WTC11 (cell line): ENCODE measurements around the gene NSMF. TPM values are rescaled to one million over a fixed set of nuclear protein-coding genes. Genes with fewer than 3 reads are reported as not detected.

ENCODE experiments used
- ATAC-seq: fragments of 200-7000 bp; cut with Tn5 transposase; 2 replicates; pipeline ENCODE4 v1.10.0; 2021; ENCODE audit warnings: mild to moderate bottlenecking, moderate library complexity
- CTCF ChIA-PET: fragments of 300-600 bp; sonication (Branson Sonifier 250); formaldehyde crosslinking; loops from one replicate; lab custom pipeline; 2021; ENCODE audit warnings: antibody characterized with exemption; lab: Charles Lee
- POLR2A ChIA-PET: fragments of 350-600 bp; sonication (Branson Sonifier 250); formaldehyde crosslinking; loops from one replicate; lab custom pipeline; 2021; ENCODE audit warnings: antibody characterized with exemption; lab: Charles Lee
- DNase-seq: peaks from one replicate; pipeline ENCODE4 v3.0.0; 2021; ENCODE audit warnings: low spot score
- H3K27ac Mint-ChIP-seq: 2 replicates; pipeline ENCODE4 v1.8.0; 2021; ENCODE audit warnings: mixed read lengths
- H3K27me3 Mint-ChIP-seq: 2 replicates; pipeline ENCODE4 v1.8.0; 2021; ENCODE audit warnings: low read depth, mild to moderate bottlenecking, moderate library complexity, mixed read lengths
- H3K36me3 Mint-ChIP-seq: 2 replicates; pipeline ENCODE4 v1.8.0; 2021; ENCODE audit warnings: mixed read lengths
- H3K4me1 Mint-ChIP-seq: 2 replicates; pipeline ENCODE4 v1.8.0; 2022; ENCODE audit warnings: mixed read lengths
- H3K4me3 Mint-ChIP-seq: 2 replicates; pipeline ENCODE4 v1.8.0; 2021; ENCODE audit warnings: mild to moderate bottlenecking, moderate library complexity, mixed read lengths
- H3K9me3 Mint-ChIP-seq: 2 replicates; pipeline ENCODE4 v1.8.0; 2021; ENCODE audit warnings: mixed read lengths
- AFF4 ChIP-seq: sonication (generic); formaldehyde crosslinking; IDR thresholded peaks from 2 replicates; pipeline ENCODE4 v1.8.1; 2023; ENCODE audit warnings: mild to moderate bottlenecking, missing genetic modification reagents, borderline replicate concordance
- ATF1 ChIP-seq: sonication (generic); formaldehyde crosslinking; IDR thresholded peaks from 2 replicates; pipeline ENCODE4 v1.8.1; 2023; ENCODE audit warnings: mild to moderate bottlenecking, moderate library complexity, missing genetic modification reagents
- ATF3 ChIP-seq: sonication (generic); formaldehyde crosslinking; conservative IDR thresholded peaks from 2 replicates; pipeline ENCODE4 v1.8.1; 2022; ENCODE audit warnings: mild to moderate bottlenecking, missing genetic modification reagents
- CDX4 ChIP-seq: fragments of 250-450 bp; sonication (Bioruptor Pico); IDR thresholded peaks from 2 replicates; pipeline ENCODE4 v1.9.0; 2021; ENCODE audit warnings: moderate library complexity, mild to moderate bottlenecking, inconsistent platforms, borderline replicate concordance
- CREB1 ChIP-seq: sonication (generic); formaldehyde crosslinking; IDR thresholded peaks from 2 replicates; pipeline ENCODE4 v1.8.0; 2023; ENCODE audit warnings: mild to moderate bottlenecking, missing genetic modification reagents
- ERG ChIP-seq: fragments of 250-450 bp; sonication (Bioruptor Pico); IDR thresholded peaks from 2 replicates; pipeline ENCODE4 v1.8.0; 2021; ENCODE audit warnings: mild to moderate bottlenecking
- ESRRA ChIP-seq: sonication (generic); formaldehyde crosslinking; IDR thresholded peaks from 2 replicates; pipeline ENCODE4 v1.8.1; 2022; ENCODE audit warnings: mild to moderate bottlenecking, missing genetic modification reagents, borderline replicate concordance
- GTF2I ChIP-seq: fragments of 250-450 bp; sonication (Bioruptor Pico); conservative IDR thresholded peaks from 2 replicates; pipeline ENCODE4 v1.4.0; 2021; ENCODE audit warnings: mild to moderate bottlenecking
- HMGA2 ChIP-seq: fragments of 250-450 bp; sonication (Bioruptor Pico); IDR thresholded peaks from 2 replicates; pipeline ENCODE4 v1.4.0; 2021; ENCODE audit warnings: mild to moderate bottlenecking, moderate library complexity
- IRF2 ChIP-seq: sonication (generic); formaldehyde crosslinking; IDR thresholded peaks from 2 replicates; pipeline ENCODE4 v1.8.0; 2022; ENCODE audit warnings: low read depth, missing genetic modification reagents, borderline replicate concordance
- MXD4 ChIP-seq: fragments of 250-450 bp; sonication (Bioruptor Pico); IDR thresholded peaks from 2 replicates; pipeline ENCODE4 v1.8.0; 2021; ENCODE audit warnings: mild to moderate bottlenecking, moderate library complexity, borderline replicate concordance
- NFATC4 ChIP-seq: fragments of 250-450 bp; sonication (Bioruptor Pico); IDR thresholded peaks from 2 replicates; pipeline ENCODE4 v1.9.0; 2021; ENCODE audit warnings: mild to moderate bottlenecking
- NFYB ChIP-seq: sonication (generic); formaldehyde crosslinking; conservative IDR thresholded peaks from 2 replicates; pipeline ENCODE4 v1.8.0; 2022; ENCODE audit warnings: low read depth, missing genetic modification reagents
- PREB ChIP-seq: sonication (generic); formaldehyde crosslinking; IDR thresholded peaks from 2 replicates; pipeline ENCODE4 v1.8.1; 2022; ENCODE audit warnings: mild to moderate bottlenecking, missing genetic modification reagents, moderate library complexity, borderline replicate concordance
- SOX15 ChIP-seq: fragments of 250-450 bp; sonication (Bioruptor Pico); IDR thresholded peaks from 2 replicates; pipeline ENCODE4 v1.9.0; 2021; ENCODE audit warnings: mild to moderate bottlenecking
- TEAD4 ChIP-seq: sonication (generic); formaldehyde crosslinking; IDR thresholded peaks from 2 replicates; pipeline ENCODE4 v1.8.0; 2022; ENCODE audit warnings: mild to moderate bottlenecking, missing genetic modification reagents
- TP53 ChIP-seq: sonication (generic); formaldehyde crosslinking; IDR thresholded peaks from 2 replicates; pipeline ENCODE4 v1.8.1; 2023; ENCODE audit warnings: mild to moderate bottlenecking, missing genetic modification reagents
- USF1 ChIP-seq: sonication (generic); formaldehyde crosslinking; IDR thresholded peaks from 2 replicates; pipeline ENCODE4 v1.8.0; 2022; ENCODE audit warnings: mild to moderate bottlenecking, missing genetic modification reagents
- USF2 ChIP-seq: sonication (generic); formaldehyde crosslinking; IDR thresholded peaks from 2 replicates; pipeline ENCODE4 v1.8.1; 2023; ENCODE audit warnings: mild to moderate bottlenecking, missing genetic modification reagents, moderate library complexity
- ZBTB43 ChIP-seq: sonication (generic); formaldehyde crosslinking; IDR thresholded peaks from 2 replicates; pipeline ENCODE4 v1.8.1; 2023; ENCODE audit warnings: mild to moderate bottlenecking, missing genetic modification reagents
- ZNF232 ChIP-seq: sonication (generic); formaldehyde crosslinking; IDR thresholded peaks from 2 replicates; pipeline ENCODE4 v1.8.0; 2022; ENCODE audit warnings: mild to moderate bottlenecking, missing genetic modification reagents
- ZNF396 ChIP-seq: fragments of 250-450 bp; sonication (Bioruptor Pico); IDR thresholded peaks from 2 replicates; pipeline ENCODE4 v1.8.0; 2021; ENCODE audit warnings: mild to moderate bottlenecking, moderate library complexity, borderline replicate concordance
- ZNF416 ChIP-seq: fragments of 250-450 bp; sonication (Bioruptor Pico); IDR thresholded peaks from 2 replicates; pipeline ENCODE4 v1.9.0; 2021; ENCODE audit warnings: mild to moderate bottlenecking, inconsistent platforms
- total RNA-seq: library from RNA; stranded (reverse); gene quantifications from 3 replicates; pipeline ENCODE4 v1.2.3, GENCODE V29; 2021

Gene NSMF
- total RNA-seq, 1 experiment from 2014 or later = 61.9 TPM

GRCh38 chr9:137506702-137507171 lies 47.6 kb upstream of the NSMF start:
- POLR2A ChIA-PET = no interaction called here
- DNase-seq = no peak
- no peak overlapping the region for H3K4me3 Mint-ChIP-seq
- H3K9me3 Mint-ChIP-seq = peaks cover 41% of the 10 kb centered on the region
- peaks cover 11% of the 10 kb centered on the region for H3K27me3 Mint-ChIP-seq
- CTCF ChIA-PET = no interaction called here
- ATAC-seq = no peak
- peaks cover 19% of the 10 kb centered on the region for H3K36me3 Mint-ChIP-seq
- H3K4me1 Mint-ChIP-seq = no peaks in the 10 kb centered on the region
- no peak for TF ChIP-seq IRF2
- no peak for TF ChIP-seq USF1 (CRISPR knock-in tag)
- TF ChIP-seq NFATC4 = no peak
- TF ChIP-seq USF2 = no peak
- TF ChIP-seq MXD4 (CRISPR knock-in tag) = no peak
- no peak for TF ChIP-seq SOX15 (CRISPR knock-in tag)
- TF ChIP-seq HMGA2 (CRISPR knock-in tag) = no peak
- TF ChIP-seq ESRRA (CRISPR knock-in tag) = no peak
- no peak for TF ChIP-seq ZBTB43 (CRISPR knock-in tag)
- no peak for TF ChIP-seq NFYB
- TF ChIP-seq ZNF396 (CRISPR knock-in tag) = no peak
- no peak for TF ChIP-seq ZNF416 (CRISPR knock-in tag)
- no peak for TF ChIP-seq PREB (CRISPR knock-in tag)
- no peak for TF ChIP-seq CREB1 (CRISPR knock-in tag)
- no peak for TF ChIP-seq ATF3 (CRISPR knock-in tag)
- no peak for TF ChIP-seq ATF1 (CRISPR knock-in tag)
- TF ChIP-seq TP53 (CRISPR knock-in tag) = no peak
- no peak for TF ChIP-seq ZNF232
- no peak for TF ChIP-seq CDX4 (CRISPR knock-in tag)
- no peak overlapping the region for H3K27ac Mint-ChIP-seq

GRCh38 chr9:137506274-137506673 lies 47.1 kb upstream of the NSMF start:
- POLR2A ChIA-PET = no interaction called here
- ATAC-seq = no peak
- CTCF ChIA-PET = no interaction called here
- H3K4me3 Mint-ChIP-seq = no peak overlapping the region
- no peak overlapping the region for H3K27ac Mint-ChIP-seq
- H3K27me3 Mint-ChIP-seq = peaks cover 13% of the 10 kb centered on the region
- H3K36me3 Mint-ChIP-seq = peaks cover 21% of the 10 kb centered on the region
- no peaks in the 10 kb centered on the region for H3K4me1 Mint-ChIP-seq
- DNase-seq = no peak
- peaks cover 41% of the 10 kb centered on the region for H3K9me3 Mint-ChIP-seq
- TF ChIP-seq AFF4 (CRISPR knock-in tag) (no peak), TEAD4 (CRISPR knock-in tag) (no peak), ERG (CRISPR knock-in tag) (no peak), SOX15 (CRISPR knock-in tag) (no peak), ZBTB43 (CRISPR knock-in tag) (no peak), NFYB (no peak), MXD4 (CRISPR knock-in tag) (no peak), GTF2I (CRISPR knock-in tag) (no peak)
